HUDEP-2 (cell line): Measurements from ENCODE around the gene TAF1L.
"Not testable (repeated sequence)": the region's sequence is repeated elsewhere in the genome, so short reads cannot be mapped to it uniquely, and the experiment has no call there.

ENCODE experiments used
- DNase-seq, 76 experiments: peaks; one replicate each; lab custom pipeline; 2025; ENCODE audit not compliant: unreplicated experiment in 76 of 76; lab: John Stamatoyannopoulos, UW

TAF1L gene

GRCh38 chr9:32635362-32635761, at the start of gene TAF1L:
Gene TAF1L, minus strand, starts transcription at chr9:32635669. Its CDS starts 90 bp downstream, at chr9:32635579.
- DNase-seq, result no peak

GRCh38 chr9:32681751-32682150, 46.3 kb upstream of the TAF1L start:
- DNase-seq, result no peak

- DNase-seq, result no peak
Measured at GRCh38 chr9:32677931-32678330, 42.5 kb upstream of the TAF1L start.

GRCh38 chr9:32672469-32672868, 37.0 kb upstream of the TAF1L start:
- DNase-seq, result no peak

- no peak for DNase-seq
Measured at GRCh38 chr9:32671333-32671732, 35.9 kb upstream of the TAF1L start.

- DNase-seq, result no peak
Measured at GRCh38 chr9:32665101-32665500, 29.6 kb upstream of the TAF1L start.

- DNase-seq, result no peak
Measured at GRCh38 chr9:32663741-32664140, 28.3 kb upstream of the TAF1L start.

- DNase-seq, result no peak
Measured at GRCh38 chr9:32647671-32648070, 12.2 kb upstream of the TAF1L start.

GRCh38 chr9:32644698-32645097, 9.2 kb upstream of the TAF1L start:
- DNase-seq, result peak in 1 of 76 experiments; percentile 8

GRCh38 chr9:32633151-32633550, 2.3 kb downstream of the TAF1L start:
- not testable (repeated sequence) for DNase-seq

- DNase-seq, result peak in 4 of 76 experiments; percentile 4 to 34 (median 18)
Measured at GRCh38 chr9:32631991-32632390, 3.5 kb downstream of the TAF1L start.

- DNase-seq, result no peak
Measured at GRCh38 chr9:32627394-32627954, 8.0 kb downstream of the TAF1L start.

- DNase-seq, result no peak
Measured at GRCh38 chr9:32625320-32625719, 10.1 kb downstream of the TAF1L start.

GRCh38 chr9:32622948-32623347, 12.5 kb downstream of the TAF1L start:
- DNase-seq, result no peak

GRCh38 chr9:32618261-32618660, 17.2 kb downstream of the TAF1L start:
- DNase-seq, result no peak

- no peak for DNase-seq
Measured at GRCh38 chr9:32606811-32607210, 28.7 kb downstream of the TAF1L start.

GRCh38 chr9:32603914-32604852, 31.3 kb downstream of the TAF1L start:
- DNase-seq, result no peak

- DNase-seq, result not testable (repeated sequence)
Measured at GRCh38 chr9:32599021-32599420, 36.4 kb downstream of the TAF1L start.

- no peak for DNase-seq
Measured at GRCh38 chr9:32596936-32597335, 38.5 kb downstream of the TAF1L start.

- DNase-seq, result no peak
Measured at GRCh38 chr9:32596096-32596865, 39.2 kb downstream of the TAF1L start.

GRCh38 chr9:32590898-32591297, 44.6 kb downstream of the TAF1L start:
- no peak for DNase-seq
